Cortex of kidney (tissue), 1 donor: ENCODE measurements around the gene DCANP1.
"Not testable (repeated sequence)": the region's sequence is repeated elsewhere in the genome, so short reads cannot be mapped to it uniquely, and the experiment has no call there.

ENCODE experiments used
- DNase-seq: peaks from one replicate; lab custom pipeline; 2025; lab: John Stamatoyannopoulos, UW

Gene DCANP1, protein sequence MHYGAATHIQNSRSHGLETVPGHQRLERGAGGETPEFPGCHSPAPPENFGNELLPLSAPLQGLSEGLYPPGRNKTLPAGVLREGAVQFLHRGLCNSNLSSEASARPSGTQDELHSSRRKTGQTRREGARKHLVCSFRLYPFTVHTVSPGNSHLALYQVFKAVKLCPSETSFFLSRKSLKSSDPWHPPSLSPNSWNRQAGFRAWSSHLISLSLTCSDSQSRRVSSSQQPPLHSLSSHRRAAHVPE

DNA sequence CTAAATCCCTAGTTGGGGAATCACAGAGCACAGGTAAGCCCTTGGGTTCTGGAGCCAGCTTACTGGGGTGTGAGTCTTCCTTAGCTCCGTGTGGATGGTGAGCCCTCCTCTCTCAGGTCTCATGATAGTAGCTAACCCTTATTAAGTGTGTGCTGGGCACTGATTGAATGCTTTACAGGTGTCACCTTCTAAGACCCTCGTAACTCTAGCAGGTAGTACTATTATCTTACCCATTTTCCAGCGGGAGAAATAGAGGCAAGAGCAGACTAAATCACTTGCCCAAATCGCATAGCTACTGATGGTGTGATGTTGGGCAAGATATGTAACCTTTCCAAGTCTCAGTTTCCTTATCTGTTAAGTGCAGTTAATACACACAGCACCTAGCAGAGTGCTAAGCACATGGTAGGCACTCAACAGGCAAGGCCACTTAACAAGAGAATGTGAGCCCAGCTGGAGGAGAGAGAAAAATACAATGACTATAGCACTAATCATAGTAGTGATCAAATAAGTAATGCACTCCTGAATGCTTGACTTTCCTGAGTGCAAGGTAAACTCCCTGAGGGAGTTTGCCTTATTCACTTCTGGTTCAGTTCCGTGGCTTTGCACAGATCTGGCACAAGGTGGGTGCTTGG is at the start of gene DCANP1:
Gene DCANP1, minus strand, starts transcription at position 51 of the 632 bp plus-strand sequence. CDS start 240 bp downstream, outside the sequence.
- DNase-seq = no peak

DNA sequence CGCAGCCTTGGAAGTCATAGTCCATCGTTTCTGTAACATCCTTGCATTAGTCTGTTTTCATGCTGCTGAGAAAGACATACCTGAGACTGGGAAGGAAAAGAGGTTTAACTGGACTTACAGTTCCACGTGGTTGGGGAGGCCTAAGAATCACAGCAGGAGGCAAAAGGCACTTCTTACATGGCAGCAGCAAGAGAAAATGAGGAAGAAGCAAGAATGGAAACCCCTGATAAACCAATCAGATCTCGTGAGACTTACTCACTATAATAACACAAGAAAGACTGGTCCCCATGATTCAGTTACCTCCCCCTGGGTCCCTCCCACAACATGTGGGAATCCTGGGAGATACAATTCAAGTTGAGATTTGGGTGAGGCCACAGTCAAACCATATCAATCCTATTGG is 48.4 kb upstream of the DCANP1 start:
- DNase-seq = not testable (repeated sequence)

DNA sequence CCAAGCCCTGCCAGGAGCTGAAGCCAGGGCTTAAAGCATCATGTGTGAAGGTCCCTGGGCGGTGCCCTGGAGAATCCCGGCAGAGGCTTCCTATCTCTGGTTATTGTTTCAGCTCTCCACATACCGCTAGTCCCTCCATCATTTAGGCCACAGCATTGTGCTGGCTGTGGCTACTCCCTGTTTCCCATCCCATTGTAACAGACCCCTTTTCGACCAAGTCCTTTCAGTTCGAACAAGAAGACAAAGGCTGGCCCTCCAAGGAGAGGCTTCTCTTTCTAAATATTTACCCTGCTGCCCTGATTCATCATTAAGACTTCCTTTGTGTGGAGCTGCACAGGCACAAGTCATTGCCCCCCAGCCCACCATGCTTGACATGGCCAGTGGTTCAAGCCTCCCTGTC is 47.0 kb upstream of the DCANP1 start:
- no peak for DNase-seq

DNA sequence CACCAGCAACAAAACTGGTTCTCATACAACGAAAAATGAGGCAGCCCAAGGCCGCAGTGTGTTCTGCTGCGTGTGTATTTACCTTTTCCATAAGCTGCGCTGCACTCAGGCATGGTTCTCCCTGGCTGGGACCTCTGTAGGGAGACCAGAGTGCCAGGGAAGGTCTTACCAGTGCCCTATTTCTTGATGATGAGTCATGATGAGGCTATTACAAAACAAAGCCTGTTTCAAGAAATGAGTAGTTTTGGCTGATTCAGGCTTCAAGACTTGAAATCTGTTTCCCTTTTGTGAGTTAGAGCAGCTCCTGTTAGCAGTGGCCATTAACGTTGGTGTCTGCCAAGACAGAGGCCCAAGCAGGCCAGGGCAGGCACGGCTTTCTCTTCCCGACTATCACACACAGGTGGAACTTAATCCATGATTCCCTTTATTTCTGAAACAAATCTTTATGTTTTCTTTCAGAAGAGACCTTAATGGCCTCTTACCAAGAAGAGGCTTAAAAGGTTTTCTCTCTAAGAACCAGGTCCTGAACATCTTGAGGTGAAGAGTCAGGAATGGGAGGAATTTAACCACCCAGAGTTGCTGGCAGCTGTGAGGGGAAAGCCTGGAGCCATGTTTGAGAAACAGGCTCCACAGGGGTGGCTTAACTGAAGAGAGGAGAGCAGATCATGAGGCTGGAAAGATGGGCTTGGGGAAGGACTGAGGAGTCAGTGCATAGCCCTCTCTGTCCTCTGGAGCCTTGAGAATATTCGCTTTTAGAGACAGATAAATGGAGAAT is 46.4 kb upstream of the DCANP1 start:
- no peak for DNase-seq

DNA sequence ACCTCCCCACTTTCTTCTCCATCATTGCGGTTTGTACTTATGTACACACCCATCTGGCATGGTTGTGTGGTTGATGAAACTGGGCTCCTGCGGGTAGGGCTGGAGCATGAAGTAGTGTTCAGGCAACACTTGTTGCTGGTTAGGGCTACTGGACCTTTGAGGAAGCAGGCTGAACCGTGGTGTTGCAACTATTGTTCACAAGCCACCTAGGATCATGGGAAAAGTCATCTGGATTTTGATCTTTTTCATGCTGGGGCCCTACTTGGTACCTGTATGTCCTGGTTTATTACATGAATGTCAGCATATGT is 45.1 kb upstream of the DCANP1 start:
- DNase-seq = no peak

DNA sequence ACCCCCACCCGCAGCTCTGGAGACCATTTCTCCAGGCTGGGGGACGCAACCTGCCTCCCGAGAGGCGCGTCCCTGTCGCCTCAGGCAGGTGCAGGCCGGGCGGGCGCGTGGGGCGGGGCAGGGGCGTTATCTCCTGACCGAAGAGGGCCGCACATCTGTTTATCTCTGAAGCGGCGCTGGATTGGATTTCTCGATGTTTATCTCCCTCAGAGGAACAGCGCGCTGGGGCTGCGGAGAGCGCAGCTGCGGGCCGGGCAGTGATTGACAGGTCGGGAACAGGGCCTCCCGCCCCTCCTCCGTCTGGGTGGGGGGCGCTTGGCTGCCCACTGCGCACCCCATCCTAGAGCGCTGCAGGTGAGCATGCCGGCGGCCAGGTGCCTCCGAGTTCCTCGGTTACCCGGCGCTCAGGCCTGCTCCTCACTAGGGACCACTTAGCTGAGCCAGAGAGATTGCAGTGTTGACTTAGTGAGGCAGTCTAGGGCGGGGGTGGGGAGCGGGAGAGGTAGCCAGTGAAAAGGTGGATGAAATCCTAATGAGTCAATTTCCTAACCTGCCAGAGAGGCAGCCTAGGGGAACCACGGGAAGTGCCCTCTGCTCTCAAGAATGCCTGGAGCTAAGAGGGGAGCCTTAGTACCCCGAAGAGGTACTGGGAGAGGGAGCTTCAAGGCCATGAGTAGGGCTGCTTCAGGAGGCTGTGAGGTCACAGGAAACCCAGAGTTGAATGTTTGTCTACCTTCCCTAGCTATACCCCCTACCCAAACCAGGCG is 44.6 kb upstream of the DCANP1 start:
- no peak for DNase-seq

DNA sequence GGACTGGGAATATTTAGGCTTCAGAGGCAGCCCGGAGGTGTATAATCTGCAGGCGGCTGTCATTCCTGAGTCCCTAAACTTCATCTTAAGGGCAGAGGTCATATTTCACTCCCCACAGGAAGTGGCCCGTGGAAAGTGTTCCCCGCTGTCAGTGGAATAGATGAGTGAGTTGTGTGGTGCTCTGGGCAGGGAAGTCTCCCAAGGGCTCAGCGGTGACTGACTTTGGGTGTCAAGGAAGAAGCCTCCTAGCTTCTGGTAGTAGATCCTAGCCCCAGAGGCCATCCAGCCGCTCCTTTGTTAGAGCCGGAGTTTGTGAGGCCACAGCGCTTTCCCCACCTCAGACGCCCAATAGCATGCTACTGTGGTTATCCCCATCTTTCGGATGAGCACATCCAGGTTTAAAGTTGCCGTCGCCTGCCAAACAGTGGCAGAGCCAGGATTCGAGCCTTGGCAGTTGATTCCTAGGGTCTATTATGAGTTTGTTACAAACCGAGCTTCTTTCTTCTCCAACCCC is 43.9 kb upstream of the DCANP1 start:
- no peak for DNase-seq

DNA sequence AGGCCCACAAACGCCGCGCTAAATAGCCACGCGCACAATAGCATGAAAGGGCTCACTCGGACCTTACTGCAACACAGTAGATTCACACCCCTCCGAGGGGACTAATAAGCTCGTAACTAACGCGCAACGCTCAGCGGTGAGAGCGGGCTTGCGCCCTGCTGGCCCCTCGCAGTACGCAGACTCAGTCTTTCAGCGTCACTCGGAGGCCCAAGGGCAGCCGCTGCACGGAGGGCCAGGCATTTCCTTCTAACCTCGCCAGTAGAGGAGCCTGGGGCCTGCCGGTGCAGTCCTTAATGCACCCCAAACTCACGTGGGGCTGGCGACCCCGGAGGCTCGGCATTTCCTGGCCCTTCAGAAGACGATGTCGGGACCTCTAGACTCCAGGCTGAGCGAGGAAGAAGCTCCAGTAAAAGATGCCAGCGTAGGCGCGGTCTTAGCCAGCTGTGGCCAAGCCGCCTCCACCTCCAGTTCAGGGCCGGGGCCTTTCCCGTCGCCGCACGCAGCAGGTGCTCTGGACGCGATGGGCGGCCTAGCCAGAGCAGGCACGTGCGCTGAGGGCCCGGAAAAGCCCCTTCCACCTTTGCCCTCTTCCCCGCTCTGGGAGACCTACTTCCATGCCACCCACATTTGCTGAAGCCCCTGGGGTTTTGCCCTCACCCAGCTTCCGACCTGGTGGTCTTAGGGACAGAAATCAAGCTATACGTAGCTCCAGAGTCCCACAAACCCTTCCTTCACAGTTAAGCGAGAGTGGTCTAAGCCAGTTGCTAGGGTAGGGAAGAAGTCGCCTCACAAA is 43.3 kb upstream of the DCANP1 start:
- DNase-seq = no peak

DNA sequence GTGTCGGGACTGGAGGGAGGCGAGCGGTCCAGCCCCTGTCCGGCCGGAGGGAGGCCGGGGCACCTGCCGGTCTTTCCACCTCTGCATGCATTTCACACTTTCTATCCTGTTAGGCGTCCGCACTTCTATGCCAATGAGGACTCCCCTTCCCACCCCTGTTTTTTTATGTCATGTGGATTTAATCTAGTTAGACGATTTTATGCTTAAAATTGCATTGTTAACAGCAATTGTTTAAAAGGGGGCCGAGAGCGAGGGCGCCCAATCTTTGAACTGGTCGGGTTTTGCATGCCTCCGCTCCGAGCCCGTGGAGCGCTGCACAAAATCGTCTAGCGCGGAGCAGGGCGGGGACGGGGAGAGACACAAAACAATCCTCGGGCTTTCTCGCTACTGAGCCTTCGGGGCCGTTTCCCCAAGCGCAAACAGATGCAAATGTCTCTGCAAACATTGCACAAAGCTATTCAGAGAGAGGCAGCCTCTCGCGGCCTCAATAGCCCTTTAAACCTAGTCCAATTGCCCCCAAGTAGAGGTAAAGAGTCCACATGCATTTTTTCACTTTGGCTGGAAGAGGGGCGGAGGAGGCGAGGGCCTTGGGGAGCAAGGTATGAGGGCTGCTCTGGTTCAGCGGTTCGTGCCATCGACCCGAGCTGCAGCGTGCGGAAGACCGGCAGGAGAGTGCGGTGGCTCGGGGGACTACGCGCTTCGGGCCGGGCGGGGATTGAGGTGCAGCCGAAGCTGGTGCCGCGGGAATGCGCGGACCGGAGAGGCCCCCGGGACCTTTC is 42.5 kb upstream of the DCANP1 start:
- no peak for DNase-seq

DNA sequence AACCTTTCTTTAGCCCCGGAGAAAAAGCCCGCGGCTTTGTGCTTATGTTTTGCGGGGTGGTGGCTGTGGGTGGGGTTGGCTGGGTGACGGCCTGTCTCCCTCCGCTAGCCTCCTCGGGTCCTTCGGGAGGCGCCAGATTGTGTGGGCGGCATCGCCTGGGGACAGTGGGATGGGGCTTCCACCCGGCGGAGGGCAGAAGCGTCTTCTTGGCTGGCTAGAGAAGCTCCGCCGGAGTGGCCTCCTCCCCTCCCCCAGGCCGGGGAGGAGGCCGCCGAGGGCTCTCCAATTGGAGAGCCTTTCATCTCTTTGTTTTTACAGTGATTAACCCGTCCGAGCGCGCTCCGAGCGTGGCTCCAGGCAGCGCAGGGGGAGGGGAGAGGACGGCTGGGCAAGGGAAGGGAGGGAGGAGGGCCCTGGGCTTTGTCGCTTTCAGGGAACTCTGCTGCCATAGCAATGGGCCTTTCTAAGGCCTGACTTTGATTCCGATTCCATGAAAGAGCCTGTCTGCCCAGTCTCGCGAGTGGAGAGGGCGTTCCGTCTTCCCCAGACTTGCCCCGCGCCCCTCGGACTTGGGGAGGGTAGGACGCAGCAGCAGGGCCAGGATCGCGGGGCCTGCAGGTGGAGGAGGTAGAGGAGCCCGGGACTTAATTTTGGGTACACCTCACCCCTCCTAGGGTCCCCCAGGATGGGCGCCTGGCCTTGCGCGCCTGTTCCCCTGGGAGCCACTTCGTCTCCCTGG is 41.7 kb upstream of the DCANP1 start:
- DNase-seq = no peak

DNA sequence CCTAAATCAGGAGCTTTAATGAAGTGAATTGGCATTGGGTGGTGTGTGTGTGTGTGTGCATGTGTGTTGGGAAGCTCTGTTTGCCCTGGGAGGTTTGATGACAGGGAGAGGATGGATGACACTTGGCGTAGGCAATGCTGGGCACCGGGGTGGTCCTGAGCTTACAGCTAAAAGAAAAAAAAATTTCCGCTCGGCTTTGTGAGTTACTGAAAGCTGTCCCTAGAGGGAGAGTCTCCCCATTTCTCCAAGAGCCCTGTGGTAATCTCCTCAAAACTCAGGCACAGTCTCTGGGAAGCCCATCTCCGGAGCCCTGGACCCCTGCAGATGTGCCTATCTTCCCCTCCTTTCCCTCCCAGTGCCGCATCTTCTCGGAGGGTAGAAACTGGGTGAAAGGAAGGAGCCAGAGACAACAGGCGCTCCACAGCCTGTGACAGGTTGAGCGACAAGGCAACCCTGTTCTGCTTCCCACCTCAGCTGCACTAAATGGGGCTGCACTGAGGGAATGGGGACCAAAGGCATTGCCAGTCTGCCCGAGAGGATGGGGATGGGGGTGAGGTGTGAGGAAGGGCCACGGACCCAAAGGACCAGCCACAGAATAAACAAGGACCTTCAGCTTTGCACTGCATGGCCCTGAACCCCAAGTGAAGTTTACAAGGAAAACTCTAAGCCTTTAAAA is 40.8 kb upstream of the DCANP1 start:
- DNase-seq = no peak

DNA sequence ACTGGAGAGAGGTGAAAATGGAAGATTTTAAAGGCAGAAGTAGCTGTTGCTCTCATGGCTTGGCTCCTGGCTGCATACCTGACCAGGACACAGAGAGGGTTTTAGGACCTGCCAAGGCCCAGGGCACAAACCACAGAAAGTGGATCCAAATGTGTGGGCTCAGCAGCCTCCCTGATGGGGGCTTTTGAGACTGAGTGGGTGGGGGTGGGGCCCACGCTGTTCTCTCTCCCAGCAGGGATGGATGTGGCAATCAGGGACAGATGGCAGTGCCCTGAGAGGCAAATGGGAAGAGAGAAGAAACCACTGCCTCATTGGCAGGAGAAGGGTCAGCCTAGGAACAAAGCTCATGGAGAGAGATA is 39.9 kb upstream of the DCANP1 start:
- DNase-seq = no peak

DNA sequence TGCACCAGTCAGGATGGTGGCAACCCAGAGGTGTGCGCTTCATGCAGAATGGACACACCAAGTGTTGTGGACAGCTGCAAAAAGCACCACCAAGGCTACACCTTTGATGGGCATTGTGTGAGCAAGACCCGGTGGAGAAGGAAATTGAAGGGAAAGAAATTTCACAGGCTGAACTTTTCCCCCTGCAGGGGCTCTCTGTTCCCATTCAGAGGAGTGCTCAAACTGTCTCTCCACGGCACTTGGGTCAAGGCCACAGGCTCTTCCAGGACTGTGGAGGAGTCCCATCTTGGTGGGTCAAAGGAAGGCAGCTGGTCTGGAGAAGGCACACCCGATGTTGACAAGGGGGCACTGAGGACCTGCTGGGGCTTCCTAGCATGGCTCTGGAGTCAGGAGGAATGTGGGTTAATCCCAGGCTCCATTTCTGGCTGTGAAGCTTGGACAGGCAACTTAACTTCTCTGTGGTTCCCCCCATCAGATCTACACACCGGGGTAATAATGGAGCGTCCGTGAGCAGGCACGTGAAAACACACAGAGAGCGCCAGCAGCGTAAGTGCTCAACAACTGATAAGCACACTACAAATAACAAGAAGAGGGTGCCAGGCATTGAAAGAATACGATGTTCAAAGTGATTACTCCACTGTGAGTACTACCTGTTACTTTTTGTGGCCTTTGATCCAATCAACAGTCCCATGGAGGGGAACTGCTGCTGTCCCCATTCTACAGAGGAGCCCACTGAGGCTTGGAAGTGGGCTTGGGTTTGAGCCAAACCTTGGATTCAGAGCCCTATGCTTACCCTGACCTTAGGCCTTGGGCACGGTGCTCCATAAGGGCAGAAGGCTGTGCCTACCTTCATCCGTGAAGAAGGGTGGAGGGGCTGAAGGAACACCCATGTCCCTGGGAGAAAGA is 39.2 kb upstream of the DCANP1 start:
- DNase-seq = no peak

DNA sequence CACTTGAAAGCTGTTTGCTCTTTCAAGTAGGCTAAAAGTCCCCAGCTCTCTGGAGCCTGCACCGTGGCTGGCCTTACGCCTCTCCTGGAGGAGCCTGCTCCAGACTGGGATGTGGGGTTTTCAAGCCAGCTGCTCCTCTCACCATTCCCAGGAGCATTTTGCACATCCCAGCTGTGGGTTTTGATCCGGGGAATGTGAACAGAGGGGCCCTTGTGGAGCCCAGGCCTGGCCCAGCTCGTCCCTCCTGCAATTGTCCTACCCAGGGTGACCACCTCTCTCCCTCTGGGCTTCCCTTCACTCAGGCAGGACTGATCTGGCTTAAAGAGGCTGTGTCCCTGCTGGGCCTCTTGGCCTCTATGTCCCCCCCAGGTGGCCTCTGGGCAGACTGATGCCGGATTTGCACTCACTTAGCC is 37.5 kb upstream of the DCANP1 start:
- no peak for DNase-seq

DNA sequence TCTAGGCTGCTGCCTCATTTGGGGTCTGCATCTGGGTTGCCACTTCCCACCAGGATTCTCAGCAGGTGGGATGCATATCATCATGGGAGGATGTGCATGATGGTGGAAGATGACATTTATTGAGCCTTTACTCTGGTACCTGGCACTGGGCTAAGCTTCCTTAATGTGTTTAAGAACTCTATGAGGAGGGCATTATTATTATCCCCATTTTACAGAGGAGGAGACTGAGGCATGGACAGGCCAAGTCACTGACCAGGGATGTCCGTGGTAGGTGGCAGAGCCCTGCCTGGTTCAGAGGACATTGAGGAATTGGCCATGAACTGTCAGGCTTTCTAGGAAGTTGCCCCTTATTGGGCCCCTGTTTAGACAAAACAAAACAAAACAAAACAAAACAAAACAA is 36.1 kb upstream of the DCANP1 start:
- no peak for DNase-seq

DNA sequence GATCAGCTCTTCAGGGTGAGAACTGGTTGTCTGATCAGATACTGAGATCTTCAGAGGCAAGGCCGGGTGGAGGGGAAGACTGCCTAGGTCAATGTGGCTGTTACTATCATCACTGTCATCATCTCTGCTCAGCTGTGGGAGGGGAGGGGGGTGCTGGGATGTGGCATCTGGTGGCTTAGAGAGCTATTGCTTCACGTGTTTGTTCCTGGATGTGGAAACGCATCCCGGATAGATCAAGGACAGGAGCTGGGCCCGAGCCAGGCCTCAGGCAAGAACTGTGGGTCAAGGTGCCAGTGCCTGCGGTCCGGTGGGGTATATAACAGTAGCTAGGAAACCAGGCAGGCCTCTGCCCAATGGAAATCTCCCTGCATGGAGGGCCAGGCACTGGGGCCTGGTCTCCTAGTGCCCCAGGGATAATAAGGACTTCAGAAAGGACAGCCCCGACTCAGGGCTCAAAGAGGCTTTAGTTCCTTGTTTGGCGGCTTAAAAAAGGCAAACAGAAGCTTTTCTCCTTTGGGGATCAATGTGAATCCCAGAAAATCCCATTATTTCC is 35.3 kb upstream of the DCANP1 start:
- no peak for DNase-seq

DNA sequence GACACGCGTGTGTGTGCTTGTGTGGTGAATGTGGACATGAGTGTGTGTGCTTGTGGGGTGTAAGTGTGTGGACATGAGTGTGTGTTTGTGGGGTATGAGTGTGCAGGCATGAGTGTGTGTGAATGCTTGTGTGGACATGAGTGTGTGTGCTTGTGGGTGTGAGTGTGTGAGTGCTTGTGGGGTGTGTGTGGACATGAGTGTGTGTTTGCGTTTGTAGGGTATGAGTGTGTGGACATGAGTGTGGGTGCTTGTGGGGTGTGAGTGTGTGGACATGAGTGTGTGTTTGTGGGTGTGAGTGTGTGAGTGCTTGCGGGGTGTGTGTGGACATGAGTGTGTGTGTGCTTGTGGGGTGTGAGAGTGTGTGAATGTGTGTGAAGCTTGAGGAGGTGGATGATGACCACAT is 34.8 kb upstream of the DCANP1 start:
- DNase-seq = no peak

DNA sequence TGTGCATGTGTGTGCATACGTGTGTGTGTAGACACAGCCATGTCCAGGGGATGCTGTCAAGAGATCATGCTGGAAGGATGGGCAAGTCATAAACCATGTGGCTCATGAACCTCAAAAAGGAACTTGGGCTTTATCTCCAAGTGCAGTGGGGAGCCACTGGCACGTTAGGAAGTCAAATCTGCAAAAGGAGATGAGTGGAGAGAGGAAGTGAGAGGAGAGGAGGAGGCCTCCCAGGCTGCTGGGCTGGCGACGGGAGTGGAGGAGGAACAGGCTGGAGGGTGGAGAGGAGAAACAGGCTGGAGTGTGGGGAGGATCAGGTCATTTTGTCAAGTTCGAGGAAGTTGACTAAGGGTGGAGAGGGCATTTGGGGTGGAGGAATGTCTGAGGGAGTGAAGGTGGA is 34.2 kb upstream of the DCANP1 start:
- DNase-seq = no peak
